CD14-positive monocyte (primary cell): Measurements from ENCODE around the gene DNAJC1. TPM values are rescaled to one million over a fixed set of nuclear protein-coding genes. Genes with fewer than 3 reads are reported as not detected.
A peak's percentile ranks its signal among the peaks of the same experiment; 100 is the strongest.

Experiments
- DNase-seq, 3 donors: peaks; one replicate each; pipeline ENCODE4 v3.0.0-alpha.2; 2011 to 2022
- H2AFZ ChIP-seq: 2 replicates; pipeline ENCODE4 v1.6.0; 2012; ENCODE audit warnings: mild to moderate bottlenecking, low read depth, low read length, inconsistent platforms; ENCODE audit not compliant: insufficient read depth, poor library complexity, severe bottlenecking
- H3K27ac ChIP-seq, 2 donors: 1 replicate in 1 of 2; 2 replicates in 1 of 2; pipeline ENCODE4 v1.5.1; 2012 to 2013; ENCODE audit warnings: low read length in 2 of 2, control low read depth in 1 of 2, inconsistent platforms in 1 of 2, low read depth in 1 of 2, mild to moderate bottlenecking in 1 of 2
- H3K27me3 ChIP-seq, 2 donors: one replicate each; pipeline versions ENCODE4 v1.6.0 to v1.6.1; 2011 to 2013; ENCODE audit warnings: low read length in 2 of 2; ENCODE audit not compliant: control insufficient read depth in 2 of 2, insufficient read depth in 2 of 2
- H3K36me3 ChIP-seq, 2 donors: replicated peaks in 1 of 2; 1 replicate in 1 of 2; 2 replicates in 1 of 2; pipeline versions ENCODE4 v1.5.1 to v1.6.1; 2012 to 2013; ENCODE audit warnings: low read length in 2 of 2, control low read depth in 1 of 2, inconsistent platforms in 1 of 2, mild to moderate bottlenecking in 1 of 2; ENCODE audit not compliant: insufficient read depth in 2 of 2, control insufficient read depth in 1 of 2
- H3K4me1 ChIP-seq, 2 donors: 1 replicate in 1 of 2; 2 replicates in 1 of 2; pipeline versions ENCODE4 v1.5.1 to v1.6.1; 2012 to 2013; ENCODE audit warnings: low read length in 2 of 2, control low read depth in 1 of 2, inconsistent platforms in 1 of 2, mild to moderate bottlenecking in 1 of 2, moderate library complexity in 1 of 2; ENCODE audit not compliant: insufficient read depth in 2 of 2, control insufficient read depth in 1 of 2
- H3K4me2 ChIP-seq: replicated peaks from 2 replicates; pipeline ENCODE3; 2012; ENCODE audit warnings: low read length, moderate library complexity, mild to moderate bottlenecking; ENCODE audit not compliant: poor library complexity, severe bottlenecking; ENCODE audit errors: extremely low read depth
- H3K4me3 ChIP-seq, 3 experiments: fragments of 200-600 bp in 1 of 3; sonication (generic) in 1 of 3; replicated peaks in 1 of 3; 1 replicate in 2 of 3; 2 replicates in 1 of 3; pipeline ENCODE4 v1.5.1; 2011 to 2013; ENCODE audit warnings: low read length in 3 of 3, mild to moderate bottlenecking in 3 of 3, control low read depth in 2 of 3, low read depth in 2 of 3, inconsistent platforms in 1 of 3, moderate library complexity in 1 of 3
- H3K79me2 ChIP-seq: 2 replicates; pipeline ENCODE4 v1.6.0; 2012; ENCODE audit warnings: mild to moderate bottlenecking, control low read depth, inconsistent platforms, low read length, moderate library complexity; ENCODE audit not compliant: insufficient read depth
- H3K9ac ChIP-seq: 2 replicates; pipeline ENCODE4 v1.6.0; 2017; ENCODE audit warnings: low read length, mild to moderate bottlenecking; ENCODE audit not compliant: insufficient read depth, poor library complexity, severe bottlenecking
- H3K9me3 ChIP-seq, 2 donors: replicated peaks in 1 of 2; 1 replicate in 1 of 2; 2 replicates in 1 of 2; pipeline versions ENCODE4 v1.5.1 to v1.6.1; 2012 to 2013; ENCODE audit warnings: low read length in 2 of 2, control low read depth in 1 of 2; ENCODE audit not compliant: control insufficient read depth in 1 of 2, insufficient read depth in 1 of 2
- H4K20me1 ChIP-seq: 2 replicates; pipeline ENCODE4 v1.6.0; 2012; ENCODE audit warnings: mild to moderate bottlenecking, low read length, control low read depth, moderate library complexity; ENCODE audit not compliant: insufficient read depth
- H3K27ac Mint-ChIP-seq, 7 donors: one replicate each; pipeline ENCODE4 v1.8.0; 2020; ENCODE audit warnings: mild to moderate bottlenecking in 7 of 7, mixed read lengths in 7 of 7, moderate library complexity in 6 of 7, inconsistent platforms in 2 of 7
- H3K27me3 Mint-ChIP-seq, 3 donors: one replicate each; pipeline ENCODE4 v1.8.0; 2021 to 2022; ENCODE audit warnings: low read depth in 3 of 3, mild to moderate bottlenecking in 3 of 3, mixed read lengths in 3 of 3, moderate library complexity in 3 of 3, inconsistent platforms in 1 of 3
- H3K36me3 Mint-ChIP-seq, 2 donors: one replicate each; pipeline ENCODE4 v1.8.0; 2020; ENCODE audit warnings: mixed read lengths in 2 of 2, inconsistent platforms in 1 of 2, mild to moderate bottlenecking in 1 of 2
- H3K4me1 Mint-ChIP-seq: one replicate; pipeline ENCODE4 v1.8.0; 2020; ENCODE audit warnings: mild to moderate bottlenecking, mixed read lengths
- H3K4me3 Mint-ChIP-seq, 2 donors: one replicate each; pipeline ENCODE4 v1.8.0; 2020; ENCODE audit warnings: mild to moderate bottlenecking in 2 of 2, mixed read lengths in 2 of 2, moderate library complexity in 1 of 2
- H3K9me3 Mint-ChIP-seq, 7 donors: one replicate each; pipeline ENCODE4 v1.8.0; 2020 to 2022; ENCODE audit warnings: mixed read lengths in 7 of 7, mild to moderate bottlenecking in 6 of 7, moderate library complexity in 6 of 7, inconsistent platforms in 2 of 7
- CTCF ChIP-seq: fragments of 200-600 bp; IDR thresholded peaks from one replicate; pipeline ENCODE4 v1.8.0; 2022; ENCODE audit warnings: antibody characterized with exemption, mild to moderate bottlenecking
- WGBS: methylation state at CpG from one replicate; pipeline ENCODE4 v1.1.5; 2013; ENCODE audit warnings: missing lambda C conversion rate; ENCODE audit not compliant: insufficient coverage; 5-methylcytosine and 5-hydroxymethylcytosine counted together
- intact Hi-C, 2 donors: fragments of 100-400 bp; cut with micrococcal nuclease; formaldehyde crosslinking; loops; one replicate each; pipeline versions ENCODE4 v1.15.0 to v1.15.1; 2023
- polyA plus RNA-seq, 3 donors: library from polyadenylated mRNA; depleted of rRNA in 1 of 3; unstranded in 2 of 3; stranded (reverse) in 1 of 3; fragments of 300-500 nt in 2 of 3; fragments of >200 nt in 1 of 3; fragmentation: Illumina TruSeq in 2 of 3; gene quantifications; 1 replicate in 2 of 3; 2 replicates in 1 of 3; pipeline ENCODE4 v1.2.3, GENCODE V29; 2012 to 2021

The DNAJC1 gene
- polyA plus RNA-seq, 3 donors, result 11.4 to 12.9 (median 12.5) TPM

GRCh38 chr10:21995557-21995956, 8.0 kb downstream of the DNAJC1 start:
- DNase-seq, result peak in 2 of 3 donors; percentile 36 to 46

DNA sequence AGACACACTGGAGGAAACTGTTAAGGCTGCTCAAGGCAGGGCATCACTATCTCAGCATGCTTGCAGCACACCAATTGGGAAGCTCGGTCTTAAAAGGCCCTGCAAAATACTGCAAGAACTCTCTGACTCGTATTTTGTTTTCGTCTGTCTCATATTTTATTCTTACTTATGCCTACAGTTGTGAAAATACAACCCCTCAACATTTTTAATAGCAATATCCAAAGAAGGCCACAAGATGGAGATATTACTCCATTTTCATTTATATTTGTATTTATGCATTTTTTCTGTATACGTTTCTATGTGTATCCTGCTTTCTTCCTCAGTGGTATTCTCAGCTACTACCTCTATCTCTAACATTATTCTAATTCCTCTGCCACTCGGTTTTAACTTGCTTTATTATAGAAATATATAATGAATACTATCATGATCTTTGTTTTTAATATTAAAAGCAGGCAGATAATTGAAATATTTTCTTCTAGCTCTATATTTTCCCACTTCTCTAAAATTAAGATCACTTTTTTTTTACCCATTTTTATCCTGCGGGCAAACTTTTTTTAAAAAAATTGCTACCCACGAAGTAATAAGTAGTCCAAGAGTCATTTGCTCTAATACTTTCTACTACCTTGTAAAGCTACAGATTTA, 10.0 kb downstream of the DNAJC1 start:
- peak; percentile 25 to 51 (median 32) for DNase-seq
- no peaks in the 10 kb centered on the region for H3K27me3 Mint-ChIP-seq
- no peak overlapping the region for H3K4me2 ChIP-seq
- no peak overlapping the region for H3K4me3 ChIP-seq
- 100% methylated on average over 1 of the region's 7 CpGs for WGBS
- H3K9ac ChIP-seq, result no peak overlapping the region
- TF ChIP-seq CTCF, result peak; percentile 77
- H4K20me1 ChIP-seq, result peaks cover 21% of the 10 kb centered on the region
- no peak overlapping the region for H3K27ac Mint-ChIP-seq
- no peak overlapping the region for H2AFZ ChIP-seq
- H3K9me3 Mint-ChIP-seq, result no peaks in the 10 kb centered on the region
- intact Hi-C loops, result loop anchor here in 1 of 2 donors (10.0 kb wide), 1 partner anchor 1071 kb away; no protein-coding TSS in a partner anchor
- H3K4me1 ChIP-seq, result peaks cover 10 to 26% of the 10 kb centered on the region in 2 donors
- peaks cover 53% of the 10 kb centered on the region for H3K79me2 ChIP-seq
- H3K27ac ChIP-seq, result no peak overlapping the region
- H3K4me1 Mint-ChIP-seq, result peaks cover 30% of the 10 kb centered on the region
- no peak overlapping the region for H3K4me3 Mint-ChIP-seq
- no peaks in the 10 kb centered on the region for H3K36me3 Mint-ChIP-seq
- H3K27me3 ChIP-seq, result no peaks in the 10 kb centered on the region
- H3K36me3 ChIP-seq, result no peaks in the 10 kb centered on the region
- no peaks in the 10 kb centered on the region for H3K9me3 ChIP-seq

More at GRCh38 chr10:21995557-21995956, 8.0 kb downstream of the DNAJC1 start:
- intact Hi-C loops, result loop anchor here in 1 of 2 donors (10.0 kb wide), 1 partner anchor 1069 kb away; no protein-coding TSS in a partner anchor
- H3K4me3 Mint-ChIP-seq, result no peak overlapping the region
- no CpG with 5 or more reads among the region's 2 CpGs for WGBS
- no peak overlapping the region for H3K27ac Mint-ChIP-seq
- no peak for TF ChIP-seq CTCF
- Histone ChIP-seq H2AFZ (no peak overlapping the region), H3K9me3 (no peaks in the 10 kb centered on the region), H3K9ac (no peak overlapping the region), H3K4me2 (no peak overlapping the region), H3K4me3 (no peak overlapping the region), H4K20me1 (peaks cover 18% of the 10 kb centered on the region), H3K79me2 (peaks cover 54% of the 10 kb centered on the region), H3K27me3 (no peaks in the 10 kb centered on the region), H3K4me1 (peaks cover 10 to 26% of the 10 kb centered on the region in 2 donors), H3K27ac (peak overlapping the region in 1 of 2 donors; percentile 1), H3K36me3 (no peaks in the 10 kb centered on the region)
- H3K9me3 Mint-ChIP-seq, result no peaks in the 10 kb centered on the region
- H3K4me1 Mint-ChIP-seq, result peaks cover 28% of the 10 kb centered on the region
- H3K36me3 Mint-ChIP-seq, result peaks cover 0 to 1% of the 10 kb centered on the region in 2 donors
- no peaks in the 10 kb centered on the region for H3K27me3 Mint-ChIP-seq
